ENCODE data around the gene CFAP97D2. TPM values are rescaled to one million over a fixed set of nuclear protein-coding genes. Genes with fewer than 3 reads are reported as not detected.

The CFAP97D2 gene
- total RNA-seq, 1 experiment from 2014 or later: not detected

DNA sequence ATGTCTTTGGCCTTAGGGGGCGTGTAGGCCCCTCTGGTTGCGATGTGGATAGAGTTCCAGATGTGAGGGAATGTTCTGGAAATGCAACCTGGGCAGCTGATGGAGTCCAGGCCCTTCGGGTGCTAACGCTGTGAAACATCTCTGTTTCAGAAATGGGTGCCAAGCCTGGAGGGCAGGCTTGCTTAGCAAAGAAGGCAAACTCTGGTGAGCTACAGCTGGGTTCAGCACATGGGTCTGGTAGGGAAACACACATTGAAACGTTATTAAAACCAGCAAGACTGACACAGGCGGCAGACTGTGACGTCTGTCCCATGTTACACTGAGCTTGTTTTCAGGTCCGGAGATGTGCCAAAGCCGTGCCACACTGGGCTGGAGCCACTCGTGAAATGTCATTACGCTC, 47.0 kb downstream of the CFAP97D2 start:
- Mint-ChIP-seq H3K4me3 (no peak overlapping the region), H3K4me1 (peaks cover 60% of the 10 kb centered on the region), H3K36me3 (no peaks in the 10 kb centered on the region), H3K27ac (no peak overlapping the region), H3K27me3 (ENCODE audit: low read depth) (no peaks in the 10 kb centered on the region), H3K9me3 (no peaks in the 10 kb centered on the region)
- ATAC-seq (no peak), DNase-seq (ENCODE audit: low spot score) (no peak)
- ChIA-PET POLR2A (no interaction called here), CTCF (interaction anchor here (1.0 to 1.7 kb wide), 9 partner anchors 69 to 209 kb away, joined by 3 to 12 read pairs (median 3); no protein-coding TSS in a partner anchor)
- TF ChIP-seq, protein P1, sequence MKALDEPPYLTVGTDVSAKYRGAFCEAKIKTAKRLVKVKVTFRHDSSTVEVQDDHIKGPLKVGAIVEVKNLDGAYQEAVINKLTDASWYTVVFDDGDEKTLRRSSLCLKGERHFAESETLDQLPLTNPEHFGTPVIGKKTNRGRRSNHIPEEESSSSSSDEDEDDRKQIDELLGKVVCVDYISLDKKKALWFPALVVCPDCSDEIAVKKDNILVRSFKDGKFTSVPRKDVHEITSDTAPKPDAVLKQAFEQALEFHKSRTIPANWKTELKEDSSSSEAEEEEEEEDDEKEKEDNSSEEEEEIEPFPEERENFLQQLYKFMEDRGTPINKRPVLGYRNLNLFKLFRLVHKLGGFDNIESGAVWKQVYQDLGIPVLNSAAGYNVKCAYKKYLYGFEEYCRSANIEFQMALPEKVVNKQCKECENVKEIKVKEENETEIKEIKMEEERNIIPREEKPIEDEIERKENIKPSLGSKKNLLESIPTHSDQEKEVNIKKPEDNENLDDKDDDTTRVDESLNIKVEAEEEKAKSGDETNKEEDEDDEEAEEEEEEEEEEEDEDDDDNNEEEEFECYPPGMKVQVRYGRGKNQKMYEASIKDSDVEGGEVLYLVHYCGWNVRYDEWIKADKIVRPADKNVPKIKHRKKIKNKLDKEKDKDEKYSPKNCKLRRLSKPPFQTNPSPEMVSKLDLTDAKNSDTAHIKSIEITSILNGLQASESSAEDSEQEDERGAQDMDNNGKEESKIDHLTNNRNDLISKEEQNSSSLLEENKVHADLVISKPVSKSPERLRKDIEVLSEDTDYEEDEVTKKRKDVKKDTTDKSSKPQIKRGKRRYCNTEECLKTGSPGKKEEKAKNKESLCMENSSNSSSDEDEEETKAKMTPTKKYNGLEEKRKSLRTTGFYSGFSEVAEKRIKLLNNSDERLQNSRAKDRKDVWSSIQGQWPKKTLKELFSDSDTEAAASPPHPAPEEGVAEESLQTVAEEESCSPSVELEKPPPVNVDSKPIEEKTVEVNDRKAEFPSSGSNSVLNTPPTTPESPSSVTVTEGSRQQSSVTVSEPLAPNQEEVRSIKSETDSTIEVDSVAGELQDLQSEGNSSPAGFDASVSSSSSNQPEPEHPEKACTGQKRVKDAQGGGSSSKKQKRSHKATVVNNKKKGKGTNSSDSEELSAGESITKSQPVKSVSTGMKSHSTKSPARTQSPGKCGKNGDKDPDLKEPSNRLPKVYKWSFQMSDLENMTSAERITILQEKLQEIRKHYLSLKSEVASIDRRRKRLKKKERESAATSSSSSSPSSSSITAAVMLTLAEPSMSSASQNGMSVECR (CRISPR knock-in tag; IDR thresholded peaks at IDR 0.05; ENCODE audit: borderline replicate concordance): no peak
- no peak for TF ChIP-seq KAT7 (CRISPR knock-in tag; IDR thresholded peaks at IDR 0.05; ENCODE audit: borderline replicate concordance)
- TF ChIP-seq, protein P2, sequence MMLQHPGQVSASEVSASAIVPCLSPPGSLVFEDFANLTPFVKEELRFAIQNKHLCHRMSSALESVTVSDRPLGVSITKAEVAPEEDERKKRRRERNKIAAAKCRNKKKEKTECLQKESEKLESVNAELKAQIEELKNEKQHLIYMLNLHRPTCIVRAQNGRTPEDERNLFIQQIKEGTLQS (CRISPR knock-in tag; conservative IDR thresholded peaks at IDR 0.05): no peak
- TF ChIP-seq, protein P3, sequence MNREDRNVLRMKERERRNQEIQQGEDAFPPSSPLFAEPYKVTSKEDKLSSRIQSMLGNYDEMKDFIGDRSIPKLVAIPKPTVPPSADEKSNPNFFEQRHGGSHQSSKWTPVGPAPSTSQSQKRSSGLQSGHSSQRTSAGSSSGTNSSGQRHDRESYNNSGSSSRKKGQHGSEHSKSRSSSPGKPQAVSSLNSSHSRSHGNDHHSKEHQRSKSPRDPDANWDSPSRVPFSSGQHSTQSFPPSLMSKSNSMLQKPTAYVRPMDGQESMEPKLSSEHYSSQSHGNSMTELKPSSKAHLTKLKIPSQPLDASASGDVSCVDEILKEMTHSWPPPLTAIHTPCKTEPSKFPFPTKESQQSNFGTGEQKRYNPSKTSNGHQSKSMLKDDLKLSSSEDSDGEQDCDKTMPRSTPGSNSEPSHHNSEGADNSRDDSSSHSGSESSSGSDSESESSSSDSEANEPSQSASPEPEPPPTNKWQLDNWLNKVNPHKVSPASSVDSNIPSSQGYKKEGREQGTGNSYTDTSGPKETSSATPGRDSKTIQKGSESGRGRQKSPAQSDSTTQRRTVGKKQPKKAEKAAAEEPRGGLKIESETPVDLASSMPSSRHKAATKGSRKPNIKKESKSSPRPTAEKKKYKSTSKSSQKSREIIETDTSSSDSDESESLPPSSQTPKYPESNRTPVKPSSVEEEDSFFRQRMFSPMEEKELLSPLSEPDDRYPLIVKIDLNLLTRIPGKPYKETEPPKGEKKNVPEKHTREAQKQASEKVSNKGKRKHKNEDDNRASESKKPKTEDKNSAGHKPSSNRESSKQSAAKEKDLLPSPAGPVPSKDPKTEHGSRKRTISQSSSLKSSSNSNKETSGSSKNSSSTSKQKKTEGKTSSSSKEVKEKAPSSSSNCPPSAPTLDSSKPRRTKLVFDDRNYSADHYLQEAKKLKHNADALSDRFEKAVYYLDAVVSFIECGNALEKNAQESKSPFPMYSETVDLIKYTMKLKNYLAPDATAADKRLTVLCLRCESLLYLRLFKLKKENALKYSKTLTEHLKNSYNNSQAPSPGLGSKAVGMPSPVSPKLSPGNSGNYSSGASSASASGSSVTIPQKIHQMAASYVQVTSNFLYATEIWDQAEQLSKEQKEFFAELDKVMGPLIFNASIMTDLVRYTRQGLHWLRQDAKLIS (CRISPR knock-in tag; IDR thresholded peaks at IDR 0.05; ENCODE audit: borderline replicate concordance): no peak
- TF ChIP-seq, protein P4, sequence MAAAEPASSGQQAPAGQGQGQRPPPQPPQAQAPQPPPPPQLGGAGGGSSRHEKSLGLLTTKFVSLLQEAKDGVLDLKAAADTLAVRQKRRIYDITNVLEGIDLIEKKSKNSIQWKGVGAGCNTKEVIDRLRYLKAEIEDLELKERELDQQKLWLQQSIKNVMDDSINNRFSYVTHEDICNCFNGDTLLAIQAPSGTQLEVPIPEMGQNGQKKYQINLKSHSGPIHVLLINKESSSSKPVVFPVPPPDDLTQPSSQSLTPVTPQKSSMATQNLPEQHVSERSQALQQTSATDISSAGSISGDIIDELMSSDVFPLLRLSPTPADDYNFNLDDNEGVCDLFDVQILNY (CRISPR knock-in tag; IDR thresholded peaks at IDR 0.05): no peak
- no peak for TF ChIP-seq ELF4 (CRISPR knock-in tag; IDR thresholded peaks at IDR 0.05; ENCODE audit: low read depth)
- TF ChIP-seq JUN (CRISPR knock-in tag; IDR thresholded peaks at IDR 0.05): no peak
- TF ChIP-seq SMAD3 (CRISPR knock-in tag; IDR thresholded peaks at IDR 0.05; ENCODE audit: borderline replicate concordance): no peak
- no peak for TF ChIP-seq TEAD4 (CRISPR knock-in tag; IDR thresholded peaks at IDR 0.05)
- TF ChIP-seq ZNF416 (CRISPR knock-in tag; IDR thresholded peaks at IDR 0.05): no peak
- TF ChIP-seq, protein P5, sequence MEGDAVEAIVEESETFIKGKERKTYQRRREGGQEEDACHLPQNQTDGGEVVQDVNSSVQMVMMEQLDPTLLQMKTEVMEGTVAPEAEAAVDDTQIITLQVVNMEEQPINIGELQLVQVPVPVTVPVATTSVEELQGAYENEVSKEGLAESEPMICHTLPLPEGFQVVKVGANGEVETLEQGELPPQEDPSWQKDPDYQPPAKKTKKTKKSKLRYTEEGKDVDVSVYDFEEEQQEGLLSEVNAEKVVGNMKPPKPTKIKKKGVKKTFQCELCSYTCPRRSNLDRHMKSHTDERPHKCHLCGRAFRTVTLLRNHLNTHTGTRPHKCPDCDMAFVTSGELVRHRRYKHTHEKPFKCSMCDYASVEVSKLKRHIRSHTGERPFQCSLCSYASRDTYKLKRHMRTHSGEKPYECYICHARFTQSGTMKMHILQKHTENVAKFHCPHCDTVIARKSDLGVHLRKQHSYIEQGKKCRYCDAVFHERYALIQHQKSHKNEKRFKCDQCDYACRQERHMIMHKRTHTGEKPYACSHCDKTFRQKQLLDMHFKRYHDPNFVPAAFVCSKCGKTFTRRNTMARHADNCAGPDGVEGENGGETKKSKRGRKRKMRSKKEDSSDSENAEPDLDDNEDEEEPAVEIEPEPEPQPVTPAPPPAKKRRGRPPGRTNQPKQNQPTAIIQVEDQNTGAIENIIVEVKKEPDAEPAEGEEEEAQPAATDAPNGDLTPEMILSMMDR (IDR thresholded peaks at IDR 0.05): no peak

DNA sequence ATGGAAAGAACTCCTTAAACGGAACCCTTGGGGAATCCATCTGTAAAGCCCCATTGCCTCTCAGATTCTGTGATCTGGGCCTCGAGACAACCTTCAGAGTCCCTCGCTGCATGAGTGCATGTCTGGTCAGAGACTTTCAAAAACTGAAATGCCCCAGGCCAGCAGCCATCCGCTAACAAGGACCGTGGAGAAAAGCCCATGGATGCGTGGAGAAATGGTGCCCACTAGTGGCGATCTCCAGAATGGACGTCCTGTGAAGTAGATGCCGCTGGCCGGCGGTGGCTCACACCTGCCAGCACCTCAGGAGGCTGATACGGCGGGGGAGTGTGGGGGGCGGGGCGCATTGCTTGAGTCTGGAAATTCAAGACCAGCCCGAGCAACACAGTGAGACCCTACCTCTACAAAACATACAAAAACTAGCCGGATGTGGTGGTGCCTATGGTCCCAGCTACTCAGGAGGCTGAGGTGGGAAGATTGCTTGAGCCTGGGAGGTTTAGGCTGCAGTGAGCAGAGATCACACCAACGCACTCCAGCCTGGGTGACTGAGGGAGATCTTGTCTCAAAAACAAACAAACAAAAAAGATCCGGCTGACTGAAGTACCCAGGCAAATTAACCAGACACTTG, 47.8 kb downstream of the CFAP97D2 start:
- Mint-ChIP-seq H3K36me3 (no peaks in the 10 kb centered on the region), H3K4me1 (peaks cover 60% of the 10 kb centered on the region), H3K9me3 (no peaks in the 10 kb centered on the region), H3K27me3 (ENCODE audit: low read depth) (peaks cover 1% of the 10 kb centered on the region; the same call in 1 of the 2 replicates), H3K27ac (no peak overlapping the region; the same call in 1 of the 2 replicates), H3K4me3 (no peak overlapping the region)
- peak; percentile 91 for ATAC-seq
- ChIA-PET CTCF (interaction anchor here (1.0 to 1.7 kb wide), 9 partner anchors 68 to 210 kb away, joined by 3 to 12 read pairs (median 3); no protein-coding TSS in a partner anchor), POLR2A (no interaction called here)
- DNase-seq (ENCODE audit: low spot score): peak; percentile 94
- TF ChIP-seq EMX1 (CRISPR knock-in tag; IDR thresholded peaks at IDR 0.05): no peak
- TF ChIP-seq, protein P6, sequence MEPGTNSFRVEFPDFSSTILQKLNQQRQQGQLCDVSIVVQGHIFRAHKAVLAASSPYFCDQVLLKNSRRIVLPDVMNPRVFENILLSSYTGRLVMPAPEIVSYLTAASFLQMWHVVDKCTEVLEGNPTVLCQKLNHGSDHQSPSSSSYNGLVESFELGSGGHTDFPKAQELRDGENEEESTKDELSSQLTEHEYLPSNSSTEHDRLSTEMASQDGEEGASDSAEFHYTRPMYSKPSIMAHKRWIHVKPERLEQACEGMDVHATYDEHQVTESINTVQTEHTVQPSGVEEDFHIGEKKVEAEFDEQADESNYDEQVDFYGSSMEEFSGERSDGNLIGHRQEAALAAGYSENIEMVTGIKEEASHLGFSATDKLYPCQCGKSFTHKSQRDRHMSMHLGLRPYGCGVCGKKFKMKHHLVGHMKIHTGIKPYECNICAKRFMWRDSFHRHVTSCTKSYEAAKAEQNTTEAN (CRISPR knock-in tag; IDR thresholded peaks at IDR 0.05): 0 out of 2 replicates have a peak, but pooled peaks have one; percentile 54
- peak; percentile 99 for TF ChIP-seq ZNF121 (CRISPR knock-in tag; IDR thresholded peaks at IDR 0.05)
- TF ChIP-seq, protein P7, sequence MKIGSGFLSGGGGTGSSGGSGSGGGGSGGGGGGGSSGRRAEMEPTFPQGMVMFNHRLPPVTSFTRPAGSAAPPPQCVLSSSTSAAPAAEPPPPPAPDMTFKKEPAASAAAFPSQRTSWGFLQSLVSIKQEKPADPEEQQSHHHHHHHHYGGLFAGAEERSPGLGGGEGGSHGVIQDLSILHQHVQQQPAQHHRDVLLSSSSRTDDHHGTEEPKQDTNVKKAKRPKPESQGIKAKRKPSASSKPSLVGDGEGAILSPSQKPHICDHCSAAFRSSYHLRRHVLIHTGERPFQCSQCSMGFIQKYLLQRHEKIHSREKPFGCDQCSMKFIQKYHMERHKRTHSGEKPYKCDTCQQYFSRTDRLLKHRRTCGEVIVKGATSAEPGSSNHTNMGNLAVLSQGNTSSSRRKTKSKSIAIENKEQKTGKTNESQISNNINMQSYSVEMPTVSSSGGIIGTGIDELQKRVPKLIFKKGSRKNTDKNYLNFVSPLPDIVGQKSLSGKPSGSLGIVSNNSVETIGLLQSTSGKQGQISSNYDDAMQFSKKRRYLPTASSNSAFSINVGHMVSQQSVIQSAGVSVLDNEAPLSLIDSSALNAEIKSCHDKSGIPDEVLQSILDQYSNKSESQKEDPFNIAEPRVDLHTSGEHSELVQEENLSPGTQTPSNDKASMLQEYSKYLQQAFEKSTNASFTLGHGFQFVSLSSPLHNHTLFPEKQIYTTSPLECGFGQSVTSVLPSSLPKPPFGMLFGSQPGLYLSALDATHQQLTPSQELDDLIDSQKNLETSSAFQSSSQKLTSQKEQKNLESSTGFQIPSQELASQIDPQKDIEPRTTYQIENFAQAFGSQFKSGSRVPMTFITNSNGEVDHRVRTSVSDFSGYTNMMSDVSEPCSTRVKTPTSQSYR (CRISPR knock-in tag; IDR thresholded peaks at IDR 0.05): peak; percentile 71; the same call in 1 of the 2 replicates
- TF ChIP-seq, protein P5 (IDR thresholded peaks at IDR 0.05): peak; percentile 66

All from WTC11 (cell line).